GM12878 (cell line): ENCODE data around the gene SPATA20. TPM values are rescaled to one million over a fixed set of nuclear protein-coding genes. Genes with fewer than 3 reads are reported as not detected.

ENCODE experiments used
- ATAC-seq: fragments of 200-7000 bp; cut with Tn5 transposase; 3 replicates; pipeline ENCODE4 v1.9.1; 2020; ENCODE audit warnings: mild to moderate bottlenecking, moderate library complexity
- BruUV-seq: library from RNA; stranded (reverse); fragments of 400-500 nt; replicated peaks from 2 replicates; lab custom pipeline; 2021; lab: Mats Ljungman, UMichigan
- CTCF ChIA-PET: fragments of 300-600 bp; sonication (Branson Sonifier 250); formaldehyde crosslinking; extraction: SDS; loops from one replicate; lab custom pipeline; 2021; ENCODE audit warnings: inconsistent platforms; lab: Yijun Ruan, JAX
- POLR2A ChIA-PET: fragments of 350-600 bp; formaldehyde crosslinking; extraction: SDS; loops from one replicate; lab custom pipeline; 2021; ENCODE audit warnings: inconsistent platforms; lab: Charles Lee
- RAD21 ChIA-PET: fragments of 300-600 bp; sonication (Branson Sonifier 250); formaldehyde crosslinking; loops from one replicate; lab custom pipeline; 2023; ENCODE audit warnings: antibody characterized with exemption; ENCODE audit not compliant: unreplicated experiment; lab: Charles Lee
- SMC1A ChIA-PET: fragments of 300-600 bp; sonication (Branson Sonifier 250); formaldehyde crosslinking; loops from one replicate; lab custom pipeline; 2023; ENCODE audit not compliant: unreplicated experiment, uncharacterized antibody; lab: Charles Lee
- DNase-seq: peaks from one replicate; pipeline ENCODE4 v3.0.0-alpha.2; 2011; ENCODE audit warnings: low read depth, low spot score
- FAIRE-seq: peaks from 3 replicates; lab custom pipeline; 2011; peaks lifted over from hg19 to GRCh38; lab: Jason Lieb, UNC
- H2AFZ ChIP-seq: 2 replicates; pipeline ENCODE4 v1.6.0; 2011; ENCODE audit warnings: low read depth, low read length, control low read depth; ENCODE audit not compliant: control insufficient read depth
- H3K27ac ChIP-seq: 2 replicates; pipeline ENCODE4 v1.5.1; 2011; ENCODE audit warnings: control low read depth; ENCODE audit not compliant: control insufficient read depth, insufficient read depth
- H3K27me3 ChIP-seq, 2 experiments: replicated peaks in 1 of 2; 2 replicates each; pipeline versions ENCODE4 v1.6.0 to v1.6.1; 2011; ENCODE audit warnings: low read length in 1 of 2; ENCODE audit not compliant: control insufficient read depth in 2 of 2, insufficient read depth in 2 of 2
- H3K36me3 ChIP-seq, 2 experiments: 2 replicates each; pipeline ENCODE4 v1.5.1; 2011; ENCODE audit warnings: low read length in 1 of 2; ENCODE audit not compliant: control insufficient read depth in 2 of 2, insufficient read depth in 2 of 2
- H3K4me1 ChIP-seq: 2 replicates; pipeline ENCODE4 v1.6.1; 2011; ENCODE audit warnings: mild to moderate bottlenecking, low read length, moderate library complexity, mixed read lengths; ENCODE audit not compliant: control insufficient read depth, insufficient read depth
- H3K4me2 ChIP-seq: 2 replicates; pipeline ENCODE4 v1.6.0; 2011; ENCODE audit warnings: control low read depth; ENCODE audit not compliant: control insufficient read depth, insufficient read depth
- H3K4me3 ChIP-seq: fragments of 200-600 bp; sonication (generic); 2 replicates; pipeline ENCODE4 v1.5.1; 2016
- H3K79me2 ChIP-seq: 2 replicates; pipeline ENCODE4 v1.6.0; 2011; ENCODE audit warnings: low read length; ENCODE audit not compliant: control insufficient read depth, insufficient read depth
- H3K9ac ChIP-seq: 2 replicates; pipeline ENCODE4 v1.8.0; 2011; ENCODE audit warnings: low read length, control low read depth, mixed read lengths; ENCODE audit not compliant: control insufficient read depth, insufficient read depth
- H3K9me3 ChIP-seq: replicated peaks from 3 replicates; pipeline ENCODE4 v1.5.1; 2011; ENCODE audit warnings: mild to moderate bottlenecking, low read length; ENCODE audit not compliant: control insufficient read depth, insufficient read depth
- H4K20me1 ChIP-seq: 2 replicates; pipeline ENCODE4 v1.6.0; 2011; ENCODE audit not compliant: control insufficient read depth, insufficient read depth
- CHD4 ChIP-seq: fragments of 200-600 bp; sonication (generic); IDR thresholded peaks from 2 replicates; pipeline ENCODE4 v1.6.1; 2016; ENCODE audit warnings: mild to moderate bottlenecking
- ESRRA ChIP-seq: IDR thresholded peaks from 2 replicates; pipeline ENCODE4 v1.6.1; 2012; ENCODE audit warnings: mild to moderate bottlenecking, low read length, improper control_type of control experiment
- GABPA ChIP-seq: IDR thresholded peaks from 2 replicates; pipeline ENCODE4 v1.6.1; 2014; ENCODE audit warnings: antibody characterized with exemption, low read depth, mild to moderate bottlenecking, inconsistent platforms
- IRF3 ChIP-seq: fragments of 450-650 bp; IDR thresholded peaks from 2 replicates; pipeline ENCODE4 v1.6.1; 2014; ENCODE audit warnings: mild to moderate bottlenecking
- MYB ChIP-seq: fragments of 150-350 bp; IDR thresholded peaks from 2 replicates; pipeline ENCODE4 v1.6.1; 2014; ENCODE audit warnings: mild to moderate bottlenecking, low read depth, low read length, borderline replicate concordance
- NFYB ChIP-seq: IDR thresholded peaks from 2 replicates; pipeline ENCODE4 v1.6.1; 2011; ENCODE audit warnings: low read depth, mild to moderate bottlenecking, low read length, improper control_type of control experiment, moderate library complexity; ENCODE audit not compliant: insufficient read depth
- NR2C1 ChIP-seq: fragments of 450-650 bp; IDR thresholded peaks from 2 replicates; pipeline ENCODE4 v1.6.1; 2017; ENCODE audit warnings: antibody characterized with exemption, mild to moderate bottlenecking, moderate library complexity
- PAX8 ChIP-seq: fragments of 450-650 bp; IDR thresholded peaks from 2 replicates; pipeline ENCODE4 v1.6.1; 2017; ENCODE audit warnings: mild to moderate bottlenecking, moderate library complexity
- PBX3 ChIP-seq: IDR thresholded peaks from 2 replicates; pipeline ENCODE4 v1.6.1; 2011; ENCODE audit warnings: mild to moderate bottlenecking, low read depth, low read length, moderate library complexity; ENCODE audit not compliant: insufficient replicate concordance
- SMAD5 ChIP-seq: IDR thresholded peaks from 2 replicates; pipeline ENCODE4 v1.6.1; 2016; ENCODE audit warnings: antibody characterized with exemption, low read depth
- SP1 ChIP-seq: IDR thresholded peaks from one replicate; pipeline ENCODE4 v1.6.1; 2011; ENCODE audit warnings: low read depth, low read length
- ZBTB33 ChIP-seq: fragments of 450-650 bp; IDR thresholded peaks from 2 replicates; pipeline ENCODE4 v1.6.1; 2017; ENCODE audit warnings: mild to moderate bottlenecking
- WGBS: methylation state at CpG from one replicate; pipeline ENCODE4 v1.1.6; 2016; ENCODE audit warnings: low lambda C conversion rate; ENCODE audit not compliant: insufficient replicate concordance, insufficient coverage; ENCODE audit errors: missing lambda C conversion rate; 5-methylcytosine and 5-hydroxymethylcytosine counted together
- in situ Hi-C: fragments of 300-500 bp; cut with MboI; formaldehyde crosslinking; loops from 9 replicates; pipeline ENCODE4 v1.14.3; 2018; ENCODE audit warnings: mixed read lengths
- intact Hi-C: fragments of 100-400 bp; cut with micrococcal nuclease; formaldehyde crosslinking; loops from one replicate; pipeline ENCODE4 v1.14.2; 2022; ENCODE audit not compliant: unreplicated experiment
- polyA plus RNA-seq, 11 experiments: library from polyadenylated mRNA; depleted of rRNA in 4 of 11; unstranded in 6 of 11; stranded (reverse) in 5 of 11; fragments of >200 nt; fragmentation: Nextera tagmentation in 4 of 11; fragmentation: Illumina TruSeq in 1 of 11; extraction: Ambion mirVana in 4 of 11; extraction: Trizol in 1 of 11; gene quantifications; 1 replicate in 1 of 11; 2 replicates in 10 of 11; pipeline versions ENCODE4 v1.2.1 to v1.2.3, GENCODE V29; 2011 to 2016; ENCODE audit warnings: inconsistent platforms in 2 of 11, missing spikeins in 2 of 11, low read depth in 1 of 11
- total RNA-seq, 4 experiments: library from RNA; depleted of rRNA in 3 of 4; stranded (reverse); fragments of >200 nt in 3 of 4; fragmentation: Illumina TruSeq in 1 of 4; extraction: Trizol in 1 of 4; gene quantifications; 2 replicates each; pipeline versions ENCODE4 v1.2.1 to v1.2.3, GENCODE V29; 2013 to 2021

The SPATA20 gene
- total and polyA plus RNA-seq, 10 of the 15 experiments (the other 5 are each of a cell fraction or from before 2014, with no cell fraction given): 2.1 to 69.8 (median 26.6) TPM

GRCh38 chr17:50563092-50563511 is 16.1 kb downstream of the SPATA20 start:
- Histone ChIP-seq H3K9ac (no peak overlapping the region), H3K27me3 (peaks cover 20 to 23% of the 10 kb centered on the region in 2 experiments), H3K9me3 (no peaks in the 10 kb centered on the region), H3K4me1 (peaks cover 14% of the 10 kb centered on the region; the same call in 1 of the 2 replicates), H3K4me2 (no peak overlapping the region), H3K79me2 (no peaks in the 10 kb centered on the region), H2AFZ (no peak overlapping the region), H3K4me3 (no peak overlapping the region), H4K20me1 (no peaks in the 10 kb centered on the region), H3K27ac (no peak overlapping the region), H3K36me3 (no peaks in the 10 kb centered on the region)
- TF ChIP-seq NFYB: no peak
- TF ChIP-seq CHD4: no peak
- FAIRE-seq (no peak), DNase-seq (no peak), ATAC-seq (no peak)
- intact Hi-C loops: no loop called here
- 0% methylated on average over 3 of the region's 4 CpGs for WGBS
- CTCF ChIA-PET: interaction anchor here (0.5 kb wide), 1 partner anchor 103 kb away, joined by 3 read pairs; no protein-coding TSS in a partner anchor
- in situ Hi-C loops: no loop called here
- SMC1A ChIA-PET: interaction anchor here (0.6 kb wide), 1 partner anchor 530 kb away, joined by 3 read pairs; no protein-coding TSS in a partner anchor
- BruUV-seq: no TSS peak
- POLR2A ChIA-PET: no interaction called here
- RAD21 ChIA-PET: no interaction called here

DNA sequence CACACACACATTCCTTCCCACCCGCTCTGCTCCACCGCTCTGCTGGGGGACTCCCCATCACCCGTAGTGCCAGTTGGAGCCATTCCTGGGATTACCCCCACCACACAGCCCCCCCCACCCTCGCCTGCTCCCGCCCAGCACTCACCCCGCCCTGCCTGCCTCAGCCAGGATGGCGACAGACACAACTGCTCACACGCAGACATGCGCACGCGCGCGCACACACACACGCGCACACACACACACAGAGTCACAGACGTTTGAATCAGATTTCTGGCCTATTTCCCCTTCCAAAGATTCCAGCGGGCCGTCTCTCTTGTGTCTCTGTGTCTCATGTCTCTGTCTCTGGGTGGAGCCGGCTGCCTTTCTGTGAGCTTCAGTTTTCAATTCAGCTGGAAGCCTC is 17.9 kb downstream of the SPATA20 start:
- Histone ChIP-seq H3K4me2 (no peak overlapping the region), H3K79me2 (no peaks in the 10 kb centered on the region), H3K27ac (no peak overlapping the region), H2AFZ (no peak overlapping the region), H3K9ac (no peak overlapping the region), H3K9me3 (no peaks in the 10 kb centered on the region), H3K36me3 (no peaks in the 10 kb centered on the region), H3K27me3 (peaks cover 11 to 13% of the 10 kb centered on the region in 2 experiments), H3K4me3 (no peak overlapping the region), H3K4me1 (peaks cover 3% of the 10 kb centered on the region; the same call in 1 of the 2 replicates), H4K20me1 (no peaks in the 10 kb centered on the region)
- DNase-seq: no peak
- 45% methylated on average over 18 of the region's 19 CpGs for WGBS
- in situ Hi-C loops: no loop called here
- ChIA-PET CTCF (no interaction called here), RAD21 (no interaction called here), SMC1A (no interaction called here), POLR2A (no interaction called here)
- intact Hi-C loops: no loop called here
- no peak for ATAC-seq
- FAIRE-seq: no peak
- no TSS peak for BruUV-seq
- TF ChIP-seq PBX3 (no peak), SMAD5 (no peak), MYB (no peak), ESRRA (no peak), SP1 (no peak), ZBTB33 (no peak), GABPA (no peak), PAX8 (no peak), NR2C1 (no peak), CHD4 (no peak), IRF3 (no peak)
